Daoy (cell line): Measurements from ENCODE around the gene C1orf167. TPM values are rescaled to one million over a fixed set of nuclear protein-coding genes. Genes with fewer than 3 reads are reported as not detected.

ENCODE experiments used
- DNase-seq: peaks from one replicate; pipeline ENCODE4 v3.0.0-alpha.2; 2015; ENCODE audit warnings: low read depth
- total RNA-seq: library from RNA; depleted of rRNA; stranded (reverse); fragments of >200 nt; shearing (Covaris generic); gene quantifications from 2 replicates; pipeline ENCODE4 v1.2.3, GENCODE V29; 2014; rRNA removed

C1orf167 gene
- total RNA-seq, 1 experiment from 2014 or later = not detected

- no peak for DNase-seq
Observed at GRCh38 chr1:11833900-11834299, 71.9 kb downstream of the C1orf167 start.

DNA sequence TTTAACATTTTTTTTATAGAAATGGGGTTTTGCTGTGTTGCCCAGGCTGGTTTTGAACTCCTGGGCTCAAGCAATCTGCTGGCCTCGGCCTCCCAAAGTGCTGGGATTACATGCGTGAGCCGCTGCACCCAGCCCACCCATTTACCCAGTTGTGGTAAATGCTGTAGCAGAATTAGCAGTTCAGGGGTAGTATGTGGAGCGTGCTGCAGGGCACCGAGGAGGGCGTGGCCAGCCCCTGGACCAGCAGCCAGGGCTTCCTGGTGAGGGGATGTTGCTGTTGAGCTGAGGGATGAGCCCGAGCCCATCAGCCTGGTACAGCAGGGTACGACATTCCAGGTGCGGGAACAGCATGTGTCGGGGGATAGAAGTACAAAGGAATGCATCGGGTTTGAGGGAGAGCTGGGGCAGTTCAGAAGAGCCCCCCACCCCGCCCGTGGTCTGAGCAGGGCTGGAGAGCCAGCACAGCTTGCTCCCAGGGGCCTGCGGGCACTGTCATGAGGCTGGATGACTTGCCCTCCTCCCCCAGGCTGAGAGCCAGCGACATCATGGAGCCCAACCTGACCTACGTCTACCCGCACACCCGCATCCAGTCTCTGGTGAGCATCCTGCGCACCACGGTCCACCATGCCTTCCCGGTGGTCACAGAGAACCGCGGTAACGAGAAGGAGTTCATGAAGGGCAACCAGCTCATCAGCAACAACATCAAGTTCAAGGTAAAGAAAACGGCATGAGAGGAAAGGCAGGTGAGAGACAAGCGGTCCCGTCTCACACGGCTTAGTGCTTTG, 73.6 kb downstream of the C1orf167 start:
- DNase-seq = no peak

GRCh38 chr1:11836955-11837766, 75.2 kb downstream of the C1orf167 start:
- no peak for DNase-seq

- DNase-seq = no peak
Observed at GRCh38 chr1:11837767-11838348, 75.9 kb downstream of the C1orf167 start.

DNA sequence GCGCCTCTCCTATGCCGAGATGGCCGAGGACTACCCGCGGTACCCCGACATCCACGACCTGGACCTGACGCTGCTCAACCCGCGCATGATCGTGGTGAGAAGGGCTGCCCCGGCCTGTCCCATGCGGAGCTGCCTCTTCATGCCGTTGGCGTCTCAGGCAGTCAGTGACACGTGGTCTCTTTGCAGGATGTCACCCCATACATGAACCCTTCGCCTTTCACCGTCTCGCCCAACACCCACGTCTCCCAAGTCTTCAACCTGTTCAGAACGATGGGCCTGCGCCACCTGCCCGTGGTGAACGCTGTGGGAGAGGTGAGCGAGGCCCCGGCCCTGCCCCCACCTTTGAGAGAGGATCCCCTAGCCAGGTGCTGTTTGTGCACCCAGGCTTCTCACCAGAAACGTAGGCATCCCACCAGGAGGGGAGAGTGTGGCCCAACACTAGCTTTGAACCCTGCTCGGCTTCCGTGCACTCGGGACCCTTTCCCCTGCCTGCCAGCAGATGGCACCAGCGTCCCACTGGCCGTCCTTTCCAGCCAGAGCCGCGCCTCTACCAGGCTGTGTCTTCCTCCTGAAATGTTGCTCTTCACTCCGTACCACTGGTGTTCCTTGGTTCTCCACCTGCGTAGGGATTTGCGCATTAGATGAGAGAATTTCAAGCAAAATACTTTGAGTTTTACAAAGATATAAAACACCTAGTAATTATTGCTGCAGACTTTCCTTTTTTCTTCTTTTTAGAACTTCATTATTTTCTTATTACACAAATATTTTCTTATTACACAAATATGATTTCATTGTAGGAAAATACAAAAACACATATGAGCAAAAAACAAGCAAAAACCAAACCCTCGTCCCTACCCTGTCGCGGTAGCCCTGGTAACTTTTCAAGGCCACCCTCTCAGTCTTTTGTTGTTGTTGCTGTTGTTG, 76.6 kb downstream of the C1orf167 start:
- peak; percentile 74 for DNase-seq

Other genes starting within 250 kb of the C1orf167 start
- gene FBXO2, start 107.8 kb upstream of the C1orf167 start, total RNA-seq = 1.4 TPM in 1 of 2 replicates, not detected in the other
- gene FBXO44, start 107.3 kb upstream of the C1orf167 start, total RNA-seq = 2.7 and 6.3 TPM in 2 replicates
- 1.1 and 2.4 TPM in 2 replicates for gene FBXO6, start 98.0 kb upstream of the C1orf167 start, total RNA-seq
- 80.3 and 91.7 TPM in 2 replicates for gene MAD2L2, start 81.0 kb upstream of the C1orf167 start, total RNA-seq
- 0.86 and 0.97 TPM in 2 replicates for gene DRAXIN, start 70.5 kb upstream of the C1orf167 start, total RNA-seq
- gene AGTRAP, start 26.1 kb upstream of the C1orf167 start, total RNA-seq = 42.4 and 42.9 TPM in 2 replicates
- gene MTHFR, start 43.8 kb downstream of the C1orf167 start, total RNA-seq = 4.7 and 8.6 TPM in 2 replicates
- 12.4 TPM in 2 replicates for gene CLCN6, start 44.0 kb downstream of the C1orf167 start, total RNA-seq
- not detected in 2 replicates for gene NPPA, start 85.6 kb downstream of the C1orf167 start, total RNA-seq
- 38.6 and 78.9 TPM in 2 replicates for gene NPPB, start 96.8 kb downstream of the C1orf167 start, total RNA-seq
- gene KIAA2013, start 164.2 kb downstream of the C1orf167 start, total RNA-seq = 67.3 and 87.1 TPM in 2 replicates
- 88.1 and 107 TPM in 2 replicates for gene PLOD1, start 172.5 kb downstream of the C1orf167 start, total RNA-seq
- gene MFN2, start 218.3 kb downstream of the C1orf167 start, total RNA-seq = 79.4 and 86.0 TPM in 2 replicates